ENCODE data around the gene HDAC4.

The HDAC4 gene

DNA sequence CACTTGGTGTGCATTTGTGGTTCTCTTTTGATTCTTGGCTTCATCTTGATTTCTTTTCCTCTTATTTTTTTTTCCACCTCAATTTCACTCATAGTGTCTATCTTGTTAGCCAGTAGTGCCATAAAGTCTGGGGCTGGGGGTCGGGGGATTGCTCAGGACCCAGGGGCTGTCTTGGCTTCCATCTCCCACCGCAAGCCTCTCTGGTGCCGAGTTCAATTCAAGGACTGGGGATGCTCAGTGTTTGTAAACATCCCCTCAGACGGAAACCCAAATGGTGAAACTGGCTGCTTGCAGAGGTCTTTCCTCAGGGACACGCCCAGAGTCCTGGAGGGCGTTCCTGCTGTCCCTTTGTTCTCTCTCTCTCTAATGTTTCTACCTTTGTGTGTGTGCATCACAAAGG is 379.6 kb downstream of the HDAC4 start:
- no peak overlapping the region for H3K4me3 ChIP-seq (ENCODE audit: insufficient read depth, low read length, poor library complexity, severe bottlenecking)
- H3K27me3 ChIP-seq (ENCODE audit: low read length) = no peaks in the 10 kb centered on the region
- H3K36me3 ChIP-seq (ENCODE audit: low read length) = no peaks in the 10 kb centered on the region
- H3K9me3 ChIP-seq (ENCODE audit: insufficient read depth, low read length) = no peaks in the 10 kb centered on the region
- H3K79me2 ChIP-seq (ENCODE audit: insufficient read depth, low read length) = no peaks in the 10 kb centered on the region
- no peak overlapping the region for H3K9ac ChIP-seq (ENCODE audit: low read length)
- H3F3A ChIP-seq (ENCODE audit: insufficient read depth) = no peaks in the 10 kb centered on the region
- no peaks in the 10 kb centered on the region for H3K9me2 ChIP-seq (replicated peaks; ENCODE audit: insufficient read depth, low read length)
- no peak overlapping the region for H3K27ac ChIP-seq (ENCODE audit: low read depth, low read length)
- no peak overlapping the region for H3K4me2 ChIP-seq (ENCODE audit: low read depth, low read length, poor library complexity, severe bottlenecking)
- H4K20me1 ChIP-seq (ENCODE audit: low read depth, low read length) = no peaks in the 10 kb centered on the region
- no peak for TF ChIP-seq EZH2phosphoT487 (conservative IDR thresholded peaks at IDR 0.05; ENCODE audit: low read length)
- H2AFZ ChIP-seq (ENCODE audit: low read depth, low read length, severe bottlenecking) = no peak overlapping the region

DNA sequence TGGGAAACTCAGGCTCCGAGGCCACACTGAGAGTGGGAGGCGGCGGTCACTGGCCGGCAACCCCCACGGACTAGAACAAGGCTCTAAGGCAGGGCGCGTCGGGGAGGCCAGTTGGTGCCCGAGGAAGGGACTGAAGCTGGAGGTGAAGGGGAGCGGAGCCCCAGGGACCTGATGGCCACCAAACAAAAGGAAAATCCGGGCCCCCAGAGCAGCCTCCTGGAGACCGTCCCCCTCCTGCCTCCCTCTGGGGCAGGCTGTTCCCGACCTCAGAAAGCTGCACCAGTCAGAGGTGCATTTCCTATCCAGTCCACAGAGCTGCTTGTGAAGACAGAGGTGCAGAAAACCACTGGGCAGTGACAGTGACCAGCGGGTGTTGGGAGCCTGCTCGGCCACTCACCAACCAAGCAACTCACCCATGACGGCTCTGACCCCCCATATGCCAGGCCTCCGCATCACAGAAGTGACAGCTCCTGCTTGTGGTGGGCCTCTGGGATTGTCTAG is 380.2 kb downstream of the HDAC4 start:
- Histone ChIP-seq H3K4me2 (ENCODE audit: low read depth, low read length, poor library complexity, severe bottlenecking) (no peak overlapping the region), H3F3A (ENCODE audit: insufficient read depth) (no peaks in the 10 kb centered on the region), H3K27ac (ENCODE audit: low read depth, low read length) (no peak overlapping the region), H3K9me3 (ENCODE audit: insufficient read depth, low read length) (no peaks in the 10 kb centered on the region), H3K27me3 (ENCODE audit: low read length) (no peaks in the 10 kb centered on the region), H2AFZ (ENCODE audit: low read depth, low read length, severe bottlenecking) (no peak overlapping the region), H4K20me1 (ENCODE audit: low read depth, low read length) (no peaks in the 10 kb centered on the region), H3K9ac (ENCODE audit: low read length) (no peak overlapping the region), H3K79me2 (ENCODE audit: insufficient read depth, low read length) (no peaks in the 10 kb centered on the region), H3K36me3 (ENCODE audit: low read length) (no peaks in the 10 kb centered on the region), H3K4me3 (ENCODE audit: insufficient read depth, low read length, poor library complexity, severe bottlenecking) (no peak overlapping the region), H3K9me2 (replicated peaks; ENCODE audit: insufficient read depth, low read length) (no peaks in the 10 kb centered on the region)
- TF ChIP-seq EZH2phosphoT487 (conservative IDR thresholded peaks at IDR 0.05; ENCODE audit: low read length) = no peak
- TF ChIP-seq, protein P1, sequence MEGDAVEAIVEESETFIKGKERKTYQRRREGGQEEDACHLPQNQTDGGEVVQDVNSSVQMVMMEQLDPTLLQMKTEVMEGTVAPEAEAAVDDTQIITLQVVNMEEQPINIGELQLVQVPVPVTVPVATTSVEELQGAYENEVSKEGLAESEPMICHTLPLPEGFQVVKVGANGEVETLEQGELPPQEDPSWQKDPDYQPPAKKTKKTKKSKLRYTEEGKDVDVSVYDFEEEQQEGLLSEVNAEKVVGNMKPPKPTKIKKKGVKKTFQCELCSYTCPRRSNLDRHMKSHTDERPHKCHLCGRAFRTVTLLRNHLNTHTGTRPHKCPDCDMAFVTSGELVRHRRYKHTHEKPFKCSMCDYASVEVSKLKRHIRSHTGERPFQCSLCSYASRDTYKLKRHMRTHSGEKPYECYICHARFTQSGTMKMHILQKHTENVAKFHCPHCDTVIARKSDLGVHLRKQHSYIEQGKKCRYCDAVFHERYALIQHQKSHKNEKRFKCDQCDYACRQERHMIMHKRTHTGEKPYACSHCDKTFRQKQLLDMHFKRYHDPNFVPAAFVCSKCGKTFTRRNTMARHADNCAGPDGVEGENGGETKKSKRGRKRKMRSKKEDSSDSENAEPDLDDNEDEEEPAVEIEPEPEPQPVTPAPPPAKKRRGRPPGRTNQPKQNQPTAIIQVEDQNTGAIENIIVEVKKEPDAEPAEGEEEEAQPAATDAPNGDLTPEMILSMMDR (IDR thresholded peaks at IDR 0.05; ENCODE audit: insufficient read depth, low read length, poor library complexity, severe bottlenecking) = no peak

DNA sequence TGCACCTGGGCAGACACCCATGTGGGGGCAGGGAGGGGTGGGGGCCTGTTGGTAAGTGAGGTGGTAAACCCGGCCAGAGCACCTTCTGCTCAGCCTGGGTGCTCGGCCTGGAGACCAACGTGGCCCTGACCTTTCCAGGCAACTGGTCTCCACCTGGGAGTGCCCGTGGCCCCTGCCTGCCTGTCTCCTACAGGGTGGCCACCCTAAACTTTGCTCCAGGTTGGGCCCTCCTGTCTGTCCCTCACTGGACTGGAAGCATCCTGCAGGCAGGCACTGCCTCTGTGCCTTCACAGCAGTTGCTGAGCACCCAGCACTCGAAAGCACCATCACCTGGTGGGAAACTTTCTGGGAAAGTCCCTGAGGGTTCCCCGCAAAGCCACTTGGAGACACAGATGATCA is 381.6 kb downstream of the HDAC4 start:
- H3F3A ChIP-seq (ENCODE audit: insufficient read depth) = no peaks in the 10 kb centered on the region
- no peak overlapping the region for H3K27ac ChIP-seq (ENCODE audit: low read depth, low read length)
- no peak overlapping the region for H3K4me3 ChIP-seq (ENCODE audit: insufficient read depth, low read length, poor library complexity, severe bottlenecking)
- no peaks in the 10 kb centered on the region for H3K36me3 ChIP-seq (ENCODE audit: low read length)
- no peak overlapping the region for H2AFZ ChIP-seq (ENCODE audit: low read depth, low read length, severe bottlenecking)
- H3K4me2 ChIP-seq (ENCODE audit: low read depth, low read length, poor library complexity, severe bottlenecking) = no peak overlapping the region
- no peaks in the 10 kb centered on the region for H3K27me3 ChIP-seq (ENCODE audit: low read length)
- H3K9me3 ChIP-seq (ENCODE audit: insufficient read depth, low read length) = no peaks in the 10 kb centered on the region
- no peaks in the 10 kb centered on the region for H3K9me2 ChIP-seq (replicated peaks; ENCODE audit: insufficient read depth, low read length)
- H3K79me2 ChIP-seq (ENCODE audit: insufficient read depth, low read length) = no peaks in the 10 kb centered on the region
- H4K20me1 ChIP-seq (ENCODE audit: low read depth, low read length) = no peaks in the 10 kb centered on the region
- TF ChIP-seq EZH2phosphoT487 (conservative IDR thresholded peaks at IDR 0.05; ENCODE audit: low read length) = no peak
- TF ChIP-seq, protein P1 (IDR thresholded peaks at IDR 0.05; ENCODE audit: insufficient read depth, low read length, poor library complexity, severe bottlenecking) = no peak
- H3K9ac ChIP-seq (ENCODE audit: low read length) = no peak overlapping the region

DNA sequence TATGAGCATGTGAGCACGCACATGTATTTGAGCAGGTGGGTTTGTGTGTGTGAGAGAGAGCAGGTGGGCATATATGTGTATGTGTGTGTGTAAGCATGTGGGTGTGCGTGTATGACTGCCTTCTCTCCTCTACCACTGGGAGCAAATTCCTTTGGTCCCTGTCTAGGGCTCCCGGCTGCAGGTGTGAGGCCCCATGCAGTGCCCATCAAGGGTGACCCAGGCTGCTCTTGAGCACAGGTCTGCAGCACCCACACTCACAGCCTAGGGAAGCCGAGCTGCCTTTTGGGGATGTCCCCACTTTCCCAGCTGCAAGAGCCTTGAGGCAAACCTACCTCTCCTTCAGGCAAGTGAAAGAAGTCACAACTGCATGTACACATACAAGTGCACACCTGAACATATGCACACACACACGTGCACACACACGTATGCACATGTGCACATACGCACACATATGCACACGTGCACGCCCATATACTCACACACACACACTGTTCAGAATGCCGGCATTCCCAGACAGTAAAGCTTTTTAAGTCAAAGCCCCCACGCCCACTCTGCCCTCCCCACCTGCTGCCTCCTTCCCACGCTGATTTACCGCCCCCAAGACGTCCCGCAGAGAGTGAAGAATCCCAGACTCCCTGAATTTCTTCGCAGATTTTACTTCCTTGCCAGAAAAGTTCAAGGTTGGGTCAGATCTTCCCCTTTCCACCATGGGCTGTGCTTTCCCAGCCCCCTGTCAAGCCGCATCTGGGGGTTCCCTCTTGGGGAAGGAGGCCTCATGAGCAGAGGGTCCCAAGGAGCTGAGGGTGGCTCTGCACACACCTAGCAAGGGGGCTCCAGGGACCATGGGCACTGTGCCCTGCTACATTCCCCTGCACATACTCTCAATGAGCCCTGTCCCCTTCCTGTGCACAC is 382.3 kb downstream of the HDAC4 start:
- TF ChIP-seq, protein P1 (IDR thresholded peaks at IDR 0.05; ENCODE audit: insufficient read depth, low read length, poor library complexity, severe bottlenecking) = no peak
- no peak for TF ChIP-seq EZH2phosphoT487 (conservative IDR thresholded peaks at IDR 0.05; ENCODE audit: low read length)
- Histone ChIP-seq H3K4me3 (ENCODE audit: insufficient read depth, low read length, poor library complexity, severe bottlenecking) (no peak overlapping the region), H3K79me2 (ENCODE audit: insufficient read depth, low read length) (no peaks in the 10 kb centered on the region), H3F3A (ENCODE audit: insufficient read depth) (no peaks in the 10 kb centered on the region), H3K36me3 (ENCODE audit: low read length) (no peaks in the 10 kb centered on the region), H2AFZ (ENCODE audit: low read depth, low read length, severe bottlenecking) (no peak overlapping the region), H3K9me3 (ENCODE audit: insufficient read depth, low read length) (no peaks in the 10 kb centered on the region), H3K27me3 (ENCODE audit: low read length) (no peaks in the 10 kb centered on the region), H4K20me1 (ENCODE audit: low read depth, low read length) (no peaks in the 10 kb centered on the region), H3K9ac (ENCODE audit: low read length) (no peak overlapping the region), H3K27ac (ENCODE audit: low read depth, low read length) (no peak overlapping the region), H3K9me2 (replicated peaks; ENCODE audit: insufficient read depth, low read length) (no peaks in the 10 kb centered on the region), H3K4me2 (ENCODE audit: low read depth, low read length, poor library complexity, severe bottlenecking) (no peak overlapping the region)
